ENCODE results near the gene SLC50A1. TPM values are rescaled to one million over a fixed set of nuclear protein-coding genes. Genes with fewer than 3 reads are reported as not detected.

Gene SLC50A1
- total RNA-seq, 1 donor from 2014 or later: 27.8 TPM

DNA sequence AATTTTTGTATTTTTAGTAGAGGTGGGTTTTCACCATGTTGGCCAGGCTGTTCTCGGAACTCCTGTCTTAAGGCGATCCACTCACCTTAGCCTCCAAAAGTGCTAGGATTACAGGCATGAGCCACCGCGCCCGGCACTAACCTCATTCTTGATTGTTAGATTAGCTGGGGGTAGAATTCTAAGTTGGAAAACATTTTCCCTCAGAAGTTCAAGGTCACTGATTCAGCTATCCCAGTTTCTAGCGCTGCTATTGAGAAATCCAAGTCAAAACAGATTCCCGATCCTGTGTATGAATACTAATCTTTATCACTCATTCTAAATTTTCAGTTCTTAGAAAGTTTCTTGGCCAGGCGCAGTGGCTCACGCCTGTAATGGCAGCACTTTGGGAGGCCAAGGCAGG lies 32.3 kb upstream of the SLC50A1 start:
- Mint-ChIP-seq H3K27ac (no peak overlapping the region), H3K9me3 (no peaks in the 10 kb centered on the region), H3K36me3 (no peaks in the 10 kb centered on the region), H3K4me1 (ENCODE audit: unreplicated experiment) (no peaks in the 10 kb centered on the region), H3K27me3 (peaks cover 14% of the 10 kb centered on the region), H3K4me3 (no peak overlapping the region)
- DNase-seq (ENCODE audit: extremely low spot score, unreplicated experiment): no peak
- TF ChIP-seq, protein P1, sequence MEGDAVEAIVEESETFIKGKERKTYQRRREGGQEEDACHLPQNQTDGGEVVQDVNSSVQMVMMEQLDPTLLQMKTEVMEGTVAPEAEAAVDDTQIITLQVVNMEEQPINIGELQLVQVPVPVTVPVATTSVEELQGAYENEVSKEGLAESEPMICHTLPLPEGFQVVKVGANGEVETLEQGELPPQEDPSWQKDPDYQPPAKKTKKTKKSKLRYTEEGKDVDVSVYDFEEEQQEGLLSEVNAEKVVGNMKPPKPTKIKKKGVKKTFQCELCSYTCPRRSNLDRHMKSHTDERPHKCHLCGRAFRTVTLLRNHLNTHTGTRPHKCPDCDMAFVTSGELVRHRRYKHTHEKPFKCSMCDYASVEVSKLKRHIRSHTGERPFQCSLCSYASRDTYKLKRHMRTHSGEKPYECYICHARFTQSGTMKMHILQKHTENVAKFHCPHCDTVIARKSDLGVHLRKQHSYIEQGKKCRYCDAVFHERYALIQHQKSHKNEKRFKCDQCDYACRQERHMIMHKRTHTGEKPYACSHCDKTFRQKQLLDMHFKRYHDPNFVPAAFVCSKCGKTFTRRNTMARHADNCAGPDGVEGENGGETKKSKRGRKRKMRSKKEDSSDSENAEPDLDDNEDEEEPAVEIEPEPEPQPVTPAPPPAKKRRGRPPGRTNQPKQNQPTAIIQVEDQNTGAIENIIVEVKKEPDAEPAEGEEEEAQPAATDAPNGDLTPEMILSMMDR (conservative IDR thresholded peaks at IDR 0.05): no peak

- H3K9me3 Mint-ChIP-seq: no peaks in the 10 kb centered on the region
- H3K27me3 Mint-ChIP-seq: peaks cover 18% of the 10 kb centered on the region
- H3K36me3 Mint-ChIP-seq: no peaks in the 10 kb centered on the region
- DNase-seq (ENCODE audit: extremely low spot score, unreplicated experiment): no peak
- no peak overlapping the region for H3K4me3 Mint-ChIP-seq
- TF ChIP-seq, protein P1 (conservative IDR thresholded peaks at IDR 0.05): no peak
- H3K4me1 Mint-ChIP-seq (ENCODE audit: unreplicated experiment): no peaks in the 10 kb centered on the region
- no peak overlapping the region for H3K27ac Mint-ChIP-seq
These were observed 30.8 kb upstream of the SLC50A1 start for GRCh38 chr1:155104605-155105534.

DNA sequence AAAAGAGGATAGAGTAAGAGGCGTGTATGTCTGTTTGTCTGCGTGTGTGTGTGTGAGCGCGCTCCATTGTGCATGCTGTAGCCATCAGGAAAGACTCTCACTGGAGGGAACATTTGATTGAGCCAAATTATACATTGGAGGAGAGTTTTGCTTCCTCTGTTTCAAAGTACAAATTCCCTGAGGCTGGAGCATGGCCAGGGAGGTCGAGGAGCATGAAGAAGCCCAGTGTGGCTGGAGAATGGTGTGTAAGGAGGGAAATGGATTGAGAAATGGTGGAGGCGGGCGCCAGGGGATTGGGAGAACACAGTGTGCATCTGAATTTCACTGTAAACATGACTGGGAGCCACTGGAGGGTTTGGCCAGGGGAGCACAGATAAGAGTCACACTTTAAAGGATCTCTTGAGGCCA lies 30.0 kb upstream of the SLC50A1 start:
- Mint-ChIP-seq H3K4me1 (ENCODE audit: unreplicated experiment) (peaks cover under 1% of the 10 kb centered on the region), H3K4me3 (no peak overlapping the region), H3K27ac (no peak overlapping the region), H3K9me3 (no peaks in the 10 kb centered on the region), H3K27me3 (peaks cover 18% of the 10 kb centered on the region), H3K36me3 (no peaks in the 10 kb centered on the region)
- no peak for DNase-seq (ENCODE audit: extremely low spot score, unreplicated experiment)
- TF ChIP-seq, protein P1 (conservative IDR thresholded peaks at IDR 0.05): no peak

DNA sequence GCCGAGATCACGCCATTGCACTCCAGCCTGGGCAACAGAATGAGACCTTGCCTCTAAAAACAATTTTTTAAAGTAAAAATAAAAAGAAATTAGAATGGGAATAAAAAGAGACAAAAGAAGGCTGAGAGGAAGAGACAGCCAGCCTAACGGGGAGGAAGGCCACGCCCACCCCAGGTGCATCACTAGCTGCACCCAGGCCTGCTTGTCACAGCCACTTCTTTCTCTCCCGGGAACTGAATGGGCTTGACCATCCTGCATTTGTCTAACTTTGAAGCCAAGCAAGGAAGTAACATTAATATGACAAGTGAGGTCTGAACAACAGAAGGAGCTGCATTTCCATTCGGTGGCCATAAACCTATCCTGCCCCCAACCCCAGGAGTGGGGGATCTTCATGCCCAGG lies 28.8 kb upstream of the SLC50A1 start:
- Mint-ChIP-seq H3K9me3 (no peaks in the 10 kb centered on the region), H3K27me3 (peaks cover 18% of the 10 kb centered on the region), H3K27ac (no peak overlapping the region), H3K4me1 (ENCODE audit: unreplicated experiment) (peaks cover 4% of the 10 kb centered on the region), H3K4me3 (no peak overlapping the region), H3K36me3 (no peaks in the 10 kb centered on the region)
- TF ChIP-seq, protein P1 (conservative IDR thresholded peaks at IDR 0.05): no peak
- no peak for DNase-seq (ENCODE audit: extremely low spot score, unreplicated experiment)

GRCh38 chr1:155107309-155108264 lies 28.1 kb upstream of the SLC50A1 start:
- TF ChIP-seq, protein P1 (conservative IDR thresholded peaks at IDR 0.05): no peak
- Mint-ChIP-seq H3K9me3 (no peaks in the 10 kb centered on the region), H3K27me3 (peaks cover 18% of the 10 kb centered on the region), H3K4me1 (ENCODE audit: unreplicated experiment) (peaks cover 4% of the 10 kb centered on the region), H3K36me3 (no peaks in the 10 kb centered on the region), H3K4me3 (no peak overlapping the region), H3K27ac (no peak overlapping the region)
- no peak for DNase-seq (ENCODE audit: extremely low spot score, unreplicated experiment)

Data from type B pancreatic cell (in vitro differentiated cells).